Adrenal gland (tissue), 5 donors: ENCODE results near the gene RASA3.

Experiments used
- CTCF ChIP-seq, 6 experiments: fragments of 450-650 bp in 4 of 6; fragments of 200-600 bp in 2 of 6; sonication (generic) in 1 of 6; IDR thresholded peaks; 1 replicate in 5 of 6; 2 replicates in 1 of 6; pipeline versions ENCODE4 v1.5.1 to v1.8.0; 2016 to 2021; ENCODE audit warnings: antibody characterized with exemption in 6 of 6, mild to moderate bottlenecking in 2 of 6, moderate library complexity in 1 of 6
- POLR2A ChIP-seq, 2 donors: fragments of 450-650 bp; IDR thresholded peaks; one replicate each; pipeline ENCODE4 v1.6.1; 2017; ENCODE audit warnings: antibody characterized with exemption in 2 of 2, mild to moderate bottlenecking in 2 of 2, moderate library complexity in 1 of 2
- donor health status: DM: no; HTN: no; CAD: no.

DNA sequence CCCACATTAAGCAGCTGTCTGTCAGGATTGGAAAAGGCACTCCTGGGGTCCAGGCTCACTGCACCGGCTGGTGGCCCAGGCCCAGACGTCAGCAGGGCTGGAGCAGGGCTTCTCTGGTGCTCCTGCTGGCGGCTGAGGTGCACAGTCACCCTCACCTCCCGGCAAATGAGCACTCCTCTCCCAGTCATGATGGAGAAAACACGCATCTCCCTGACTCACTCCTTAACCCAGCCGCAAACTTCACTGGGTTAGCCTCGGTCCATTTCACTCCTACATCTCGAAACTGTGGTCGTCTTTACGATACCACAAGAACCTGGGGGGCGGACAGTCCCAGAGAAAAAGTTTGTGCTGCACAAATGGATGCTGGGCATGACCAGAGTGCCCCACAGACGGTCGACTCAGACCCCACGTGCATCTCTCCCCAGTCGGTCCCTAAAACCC, 3.3 kb upstream of the RASA3 start:
- TF ChIP-seq POLR2A (IDR thresholded peaks at IDR 0.05) (no peak), CTCF (IDR thresholded peaks at IDR 0.05) (no peak)
